SK-N-MC (cell line): Measurements from ENCODE around the gene RPP38.

ENCODE experiments used
- EZH2 ChIP-seq: fragments of 200-600 bp; sonication (generic); IDR thresholded peaks from one replicate; pipeline ENCODE4 v1.6.1; 2017; ENCODE audit warnings: antibody characterized with exemption
- POLR2AphosphoS5 ChIP-seq: IDR thresholded peaks from 2 replicates; pipeline ENCODE4 v1.6.1; 2012; ENCODE audit warnings: mild to moderate bottlenecking, low read depth, low read length, borderline replicate concordance

DNA sequence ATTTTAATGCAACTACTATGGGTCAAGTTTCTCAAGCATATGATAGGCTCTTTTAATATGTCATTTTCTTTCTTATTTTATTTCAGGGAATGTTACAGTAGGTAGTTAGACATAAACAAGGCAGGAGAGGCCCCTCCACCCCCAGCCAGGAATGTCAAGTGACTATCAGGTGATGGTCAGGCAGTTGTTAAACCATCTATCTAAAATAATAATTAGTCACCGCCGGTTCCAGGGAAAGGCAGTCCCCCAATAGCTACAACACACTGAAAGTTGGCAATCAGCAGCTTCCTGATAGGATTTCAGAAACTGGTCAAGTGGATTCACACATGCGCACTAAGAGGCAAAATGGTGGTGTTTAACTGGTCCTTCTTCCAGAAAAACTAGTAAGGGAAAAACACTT lies 44.1 kb upstream of the RPP38 start:
- TF ChIP-seq EZH2 (no peak), POLR2AphosphoS5 (no peak)
